ENCODE results near the gene ANKRD24. TPM values are rescaled to one million over a fixed set of nuclear protein-coding genes. Genes with fewer than 3 reads are reported as not detected.

The ANKRD24 gene
- total RNA-seq, 1 donor from 2014 or later, result 0.89 TPM

- DNase-seq (ENCODE audit: extremely low spot score, unreplicated experiment), result no peak
- Mint-ChIP-seq H3K4me1 (ENCODE audit: unreplicated experiment) (no peaks in the 10 kb centered on the region), H3K27me3 (ENCODE audit: unreplicated experiment) (peaks cover 12% of the 10 kb centered on the region), H3K9me3 (ENCODE audit: unreplicated experiment) (no peaks in the 10 kb centered on the region), H3K27ac (ENCODE audit: unreplicated experiment) (no peak overlapping the region), H3K36me3 (ENCODE audit: unreplicated experiment) (no peaks in the 10 kb centered on the region), H3K4me3 (ENCODE audit: unreplicated experiment) (no peak overlapping the region)
- no peak for TF ChIP-seq CTCF (IDR thresholded peaks at IDR 0.05)
Observed at GRCh38 chr19:4161415-4162077, 20.9 kb upstream of the ANKRD24 start.

GRCh38 chr19:4164262-4164661, 18.2 kb upstream of the ANKRD24 start:
- Mint-ChIP-seq H3K4me1 (ENCODE audit: unreplicated experiment) (no peaks in the 10 kb centered on the region), H3K27ac (ENCODE audit: unreplicated experiment) (no peak overlapping the region), H3K36me3 (ENCODE audit: unreplicated experiment) (no peaks in the 10 kb centered on the region), H3K9me3 (ENCODE audit: unreplicated experiment) (no peaks in the 10 kb centered on the region), H3K4me3 (ENCODE audit: unreplicated experiment) (no peak overlapping the region), H3K27me3 (ENCODE audit: unreplicated experiment) (peaks cover 18% of the 10 kb centered on the region)
- TF ChIP-seq CTCF (IDR thresholded peaks at IDR 0.05), result no peak
- no peak for DNase-seq (ENCODE audit: extremely low spot score, unreplicated experiment)

GRCh38 chr19:4171676-4172075, 10.8 kb upstream of the ANKRD24 start:
- Mint-ChIP-seq H3K4me1 (ENCODE audit: unreplicated experiment) (peaks cover 4% of the 10 kb centered on the region), H3K9me3 (ENCODE audit: unreplicated experiment) (no peaks in the 10 kb centered on the region), H3K36me3 (ENCODE audit: unreplicated experiment) (no peaks in the 10 kb centered on the region), H3K4me3 (ENCODE audit: unreplicated experiment) (no peak overlapping the region), H3K27ac (ENCODE audit: unreplicated experiment) (no peak overlapping the region), H3K27me3 (ENCODE audit: unreplicated experiment) (peaks cover 12% of the 10 kb centered on the region)
- no peak for TF ChIP-seq CTCF (IDR thresholded peaks at IDR 0.05)
- no peak for DNase-seq (ENCODE audit: extremely low spot score, unreplicated experiment)

GRCh38 chr19:4172861-4173473, 9.5 kb upstream of the ANKRD24 start:
- Mint-ChIP-seq H3K4me3 (ENCODE audit: unreplicated experiment) (no peak overlapping the region), H3K9me3 (ENCODE audit: unreplicated experiment) (no peaks in the 10 kb centered on the region)
- peak; percentile 93 for DNase-seq (ENCODE audit: extremely low spot score, unreplicated experiment)

More at GRCh38 chr19:4172861-4173473, 9.5 kb upstream of the ANKRD24 start:
- Mint-ChIP-seq H3K4me1 (ENCODE audit: unreplicated experiment) (peaks cover 4% of the 10 kb centered on the region), H3K36me3 (ENCODE audit: unreplicated experiment) (no peaks in the 10 kb centered on the region), H3K27me3 (ENCODE audit: unreplicated experiment) (peaks cover 9% of the 10 kb centered on the region), H3K27ac (ENCODE audit: unreplicated experiment) (no peak overlapping the region)
- no peak for TF ChIP-seq CTCF (IDR thresholded peaks at IDR 0.05)

All from osteocyte (in vitro differentiated cells).